Hepatocyte (in vitro differentiated cells): ENCODE data around the gene SGMS1. TPM values are rescaled to one million over a fixed set of nuclear protein-coding genes. Genes with fewer than 3 reads are reported as not detected.

Source experiments
- DNase-seq: peaks from one replicate; pipeline ENCODE4 v3.0.0-alpha.2; 2016; ENCODE audit warnings: low spot score
- H2AFZ ChIP-seq: fragments of 200-600 bp; sonication (generic); 2 replicates; pipeline ENCODE4 v1.6.0; 2016; ENCODE audit warnings: antibody characterized with exemption, mild to moderate bottlenecking
- H3K27ac ChIP-seq: fragments of 200-600 bp; sonication (generic); 2 replicates; pipeline ENCODE4 v1.5.1; 2016; ENCODE audit warnings: mild to moderate bottlenecking
- H3K27me3 ChIP-seq: fragments of 200-600 bp; sonication (generic); 2 replicates; pipeline ENCODE4 v1.6.1; 2016
- H3K36me3 ChIP-seq: fragments of 200-600 bp; sonication (generic); replicated peaks from 2 replicates; pipeline ENCODE4 v1.5.1; 2016; ENCODE audit warnings: low read depth; ENCODE audit not compliant: insufficient read depth
- H3K4me1 ChIP-seq: fragments of 200-600 bp; sonication (generic); 2 replicates; pipeline ENCODE4 v1.5.1; 2016; ENCODE audit warnings: mild to moderate bottlenecking, moderate library complexity; ENCODE audit not compliant: insufficient read depth
- H3K4me2 ChIP-seq: fragments of 200-600 bp; sonication (generic); 2 replicates; pipeline ENCODE4 v1.6.0; 2016
- H3K4me3 ChIP-seq: fragments of 200-600 bp; sonication (generic); 2 replicates; pipeline ENCODE4 v1.5.1; 2016; ENCODE audit warnings: mild to moderate bottlenecking
- H3K79me2 ChIP-seq: fragments of 200-600 bp; sonication (generic); 2 replicates; pipeline ENCODE4 v1.6.0; 2017; ENCODE audit warnings: mild to moderate bottlenecking
- H3K9me2 ChIP-seq: fragments of 200-600 bp; sonication (generic); replicated peaks from 2 replicates; pipeline ENCODE4 v1.6.0; 2017; ENCODE audit warnings: mild to moderate bottlenecking; ENCODE audit not compliant: insufficient read depth
- H3K9me3 ChIP-seq: fragments of 200-600 bp; sonication (generic); 2 replicates; pipeline ENCODE4 v1.5.1; 2016; ENCODE audit warnings: low read depth, mild to moderate bottlenecking
- H4K20me1 ChIP-seq: fragments of 200-600 bp; sonication (generic); 2 replicates; pipeline ENCODE4 v1.6.0; 2016; ENCODE audit warnings: mild to moderate bottlenecking; ENCODE audit not compliant: insufficient read depth, poor library complexity, severe bottlenecking
- EZH2 ChIP-seq: fragments of 200-600 bp; sonication (generic); IDR thresholded peaks from 2 replicates; pipeline ENCODE4 v1.6.1; 2016; ENCODE audit warnings: antibody characterized with exemption, mild to moderate bottlenecking, borderline replicate concordance
- EZH2phosphoT487 ChIP-seq: fragments of 200-600 bp; sonication (generic); IDR thresholded peaks from one replicate; pipeline ENCODE4 v1.6.1; 2018; ENCODE audit warnings: antibody characterized with exemption, mild to moderate bottlenecking, low read depth, moderate library complexity; ENCODE audit not compliant: unreplicated experiment, severe bottlenecking
- WGBS: methylation state at CpG from one replicate; pipeline ENCODE4 v1.1.6; 2016; ENCODE audit warnings: low lambda C conversion rate; ENCODE audit errors: missing lambda C conversion rate; 5-methylcytosine and 5-hydroxymethylcytosine counted together
- polyA plus RNA-seq: library from polyadenylated mRNA; unstranded; fragments of >200 nt; fragmentation: Nextera tagmentation; extraction: Ambion mirVana; gene quantifications from 2 replicates; pipeline ENCODE4 v1.2.1, GENCODE V29; 2016
- total RNA-seq: library from RNA; depleted of rRNA; stranded (reverse); fragments of >200 nt; gene quantifications from 2 replicates; pipeline ENCODE4 v1.2.3, GENCODE V29; 2014
- TF ChIP-seq, protein P1 (sequence below): fragments of 200-600 bp; sonication (generic); IDR thresholded peaks from 2 replicates; pipeline ENCODE4 v1.5.1; 2016; ENCODE audit warnings: antibody characterized with exemption, mild to moderate bottlenecking; ENCODE audit not compliant: poor library complexity

SGMS1 gene
- total and polyA plus RNA-seq, 2 experiments from 2014 or later = 28.1 to 87.8 TPM

DNA sequence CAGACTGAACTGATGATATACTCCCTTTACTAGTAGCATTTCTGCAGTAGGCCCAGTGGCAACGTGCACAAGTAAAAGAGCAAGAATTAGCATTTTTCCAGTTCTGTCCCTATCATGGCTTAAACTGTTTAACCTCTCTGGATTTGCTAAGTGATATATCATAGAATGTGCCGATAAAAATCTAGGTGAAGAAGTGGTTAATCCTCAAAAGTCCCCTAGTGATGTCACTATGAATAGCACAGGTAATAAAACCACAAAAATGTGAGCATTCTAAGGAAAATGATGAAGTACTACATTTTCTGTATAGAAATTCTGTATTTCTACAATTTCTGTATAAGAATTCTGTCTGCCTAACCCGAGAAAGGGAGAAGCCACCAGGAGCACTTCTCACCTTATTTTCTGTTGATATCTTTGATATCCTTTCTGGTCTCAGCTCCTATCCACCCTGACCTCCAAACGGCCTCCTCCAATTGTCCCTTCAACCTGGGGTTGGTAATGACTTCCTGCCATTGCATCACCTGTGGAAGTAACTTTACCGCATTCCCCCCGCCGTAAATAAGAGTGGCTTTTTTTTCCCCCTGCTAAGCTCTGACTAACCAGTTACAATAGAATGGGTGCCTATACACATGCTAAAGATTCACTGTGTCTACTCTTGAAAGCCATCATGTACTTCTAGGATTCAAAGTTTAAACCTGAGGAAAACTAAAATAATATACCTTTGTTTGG, 216.5 kb downstream of the SGMS1 start:
- Histone ChIP-seq H3K4me1 (no peaks in the 10 kb centered on the region), H3K27me3 (no peaks in the 10 kb centered on the region), H3K27ac (no peak overlapping the region), H3K4me3 (no peak overlapping the region), H3K36me3 (no peaks in the 10 kb centered on the region), H3K4me2 (no peak overlapping the region), H2AFZ (no peak overlapping the region), H3K9me2 (no peaks in the 10 kb centered on the region), H4K20me1 (no peaks in the 10 kb centered on the region), H3K79me2 (peaks cover 55% of the 10 kb centered on the region), H3K9me3 (no peaks in the 10 kb centered on the region)
- no peak for DNase-seq
- no peak for TF ChIP-seq EZH2phosphoT487
- TF ChIP-seq EZH2 = no peak
- TF ChIP-seq, protein P1, sequence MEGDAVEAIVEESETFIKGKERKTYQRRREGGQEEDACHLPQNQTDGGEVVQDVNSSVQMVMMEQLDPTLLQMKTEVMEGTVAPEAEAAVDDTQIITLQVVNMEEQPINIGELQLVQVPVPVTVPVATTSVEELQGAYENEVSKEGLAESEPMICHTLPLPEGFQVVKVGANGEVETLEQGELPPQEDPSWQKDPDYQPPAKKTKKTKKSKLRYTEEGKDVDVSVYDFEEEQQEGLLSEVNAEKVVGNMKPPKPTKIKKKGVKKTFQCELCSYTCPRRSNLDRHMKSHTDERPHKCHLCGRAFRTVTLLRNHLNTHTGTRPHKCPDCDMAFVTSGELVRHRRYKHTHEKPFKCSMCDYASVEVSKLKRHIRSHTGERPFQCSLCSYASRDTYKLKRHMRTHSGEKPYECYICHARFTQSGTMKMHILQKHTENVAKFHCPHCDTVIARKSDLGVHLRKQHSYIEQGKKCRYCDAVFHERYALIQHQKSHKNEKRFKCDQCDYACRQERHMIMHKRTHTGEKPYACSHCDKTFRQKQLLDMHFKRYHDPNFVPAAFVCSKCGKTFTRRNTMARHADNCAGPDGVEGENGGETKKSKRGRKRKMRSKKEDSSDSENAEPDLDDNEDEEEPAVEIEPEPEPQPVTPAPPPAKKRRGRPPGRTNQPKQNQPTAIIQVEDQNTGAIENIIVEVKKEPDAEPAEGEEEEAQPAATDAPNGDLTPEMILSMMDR = no peak
- 87% methylated on average over 7 of the region's 7 CpGs for WGBS

DNA sequence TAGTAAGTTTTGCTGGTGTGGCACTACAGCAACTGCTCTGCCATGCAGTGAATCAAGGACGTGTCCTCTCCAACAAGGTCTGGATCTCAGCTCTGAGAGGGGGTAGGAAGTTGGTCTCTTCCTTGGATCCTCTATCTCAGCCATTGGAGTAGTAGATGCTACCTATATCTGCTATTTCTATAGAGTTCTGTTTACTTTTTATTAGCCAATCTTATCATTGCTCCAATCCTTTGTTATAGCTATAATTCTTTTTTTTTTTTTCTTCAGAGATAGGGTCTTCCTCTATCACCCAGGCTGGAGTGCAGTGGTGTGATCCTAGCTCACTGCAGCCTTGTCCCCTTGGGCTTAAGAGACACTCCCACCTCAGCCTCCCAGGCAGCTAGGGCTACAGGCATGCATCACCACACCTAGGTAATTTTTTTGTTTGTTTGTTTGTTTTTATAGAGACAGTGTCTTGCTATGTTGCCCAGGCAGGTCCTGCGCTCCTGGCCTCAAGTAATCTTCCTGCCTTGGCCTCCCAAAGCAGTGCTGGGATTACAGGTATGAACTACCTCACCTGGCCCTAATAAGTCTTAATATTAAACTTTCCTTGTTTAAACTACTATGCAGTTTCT, 217.2 kb downstream of the SGMS1 start:
- Histone ChIP-seq H3K9me2 (no peaks in the 10 kb centered on the region), H2AFZ (no peak overlapping the region), H3K4me2 (no peak overlapping the region), H4K20me1 (no peaks in the 10 kb centered on the region), H3K27me3 (no peaks in the 10 kb centered on the region), H3K4me1 (no peaks in the 10 kb centered on the region), H3K36me3 (no peaks in the 10 kb centered on the region), H3K9me3 (no peaks in the 10 kb centered on the region), H3K4me3 (no peak overlapping the region), H3K27ac (no peak overlapping the region), H3K79me2 (peaks cover 54% of the 10 kb centered on the region)
- no peak for DNase-seq
- no peak for TF ChIP-seq EZH2phosphoT487
- TF ChIP-seq, protein P1 = no peak
- no peak for TF ChIP-seq EZH2
- 91% methylated on average over 2 of the region's 2 CpGs for WGBS

DNA sequence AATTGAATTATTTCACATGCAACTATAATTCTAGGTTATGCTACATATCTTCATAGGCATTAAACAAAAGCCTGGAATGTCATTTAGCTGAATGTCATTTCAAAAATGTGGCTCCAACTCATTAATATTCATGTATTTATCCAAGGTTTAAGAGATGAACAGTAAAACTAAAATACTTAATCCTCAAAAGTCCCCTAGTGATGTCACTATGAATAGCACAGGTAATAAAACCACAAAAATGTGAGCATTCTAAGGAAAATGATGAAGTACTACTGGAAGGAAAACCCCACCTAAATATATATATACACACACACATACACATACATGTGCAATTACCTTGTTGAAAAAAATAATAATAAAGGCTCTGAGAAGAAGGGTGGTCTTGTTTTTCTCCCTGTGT, 218.0 kb downstream of the SGMS1 start:
- no peaks in the 10 kb centered on the region for H4K20me1 ChIP-seq
- H3K36me3 ChIP-seq = no peaks in the 10 kb centered on the region
- H2AFZ ChIP-seq = no peak overlapping the region
- DNase-seq = no peak
- no peaks in the 10 kb centered on the region for H3K27me3 ChIP-seq
- no peak overlapping the region for H3K27ac ChIP-seq
- peaks cover 52% of the 10 kb centered on the region for H3K79me2 ChIP-seq
- H3K4me2 ChIP-seq = no peak overlapping the region
- H3K4me3 ChIP-seq = no peak overlapping the region
- no peaks in the 10 kb centered on the region for H3K9me2 ChIP-seq
- TF ChIP-seq EZH2 = no peak
- no peak for TF ChIP-seq EZH2phosphoT487
- TF ChIP-seq, protein P1 = no peak
- H3K4me1 ChIP-seq = no peaks in the 10 kb centered on the region
- no peaks in the 10 kb centered on the region for H3K9me3 ChIP-seq
